Measurements from ENCODE around the gene RET.

Gene RET

DNA sequence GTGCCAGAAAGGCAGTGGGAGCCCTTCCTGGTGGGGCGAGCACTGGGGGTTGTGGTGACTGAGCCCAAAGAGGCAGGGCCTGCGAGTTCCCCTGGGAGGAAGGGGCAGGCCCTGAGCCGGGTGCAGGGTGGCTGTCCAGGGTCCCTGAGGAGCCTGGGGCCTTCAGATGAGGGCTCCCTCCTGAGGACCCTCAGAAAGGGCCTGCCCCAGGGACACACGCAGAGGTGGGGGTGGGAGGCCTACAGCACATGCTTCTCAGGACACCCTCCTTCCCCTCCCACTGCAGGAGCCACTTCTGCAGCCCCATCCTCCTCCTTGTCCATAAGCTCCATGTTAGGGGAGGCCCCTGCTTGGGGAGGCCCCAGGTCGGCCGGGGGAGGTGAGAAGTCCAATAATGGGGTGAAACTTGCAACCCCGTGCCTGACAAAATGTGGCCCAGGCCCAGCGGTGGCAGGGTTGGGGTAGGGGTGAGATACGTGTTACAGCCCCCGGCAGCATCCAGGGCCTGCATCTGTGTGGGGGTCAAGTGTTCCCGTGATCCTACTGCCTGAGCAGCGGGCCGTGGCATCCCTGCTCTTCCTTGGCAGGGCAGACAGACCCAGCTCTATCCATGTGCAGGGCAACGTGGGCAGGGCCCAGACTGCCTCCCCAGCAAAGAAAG, 31.8 kb upstream of the RET start:
- no peak for DNase-seq

- no peak for DNase-seq
Measured at GRCh38 chr10:43045631-43046287, 31.1 kb upstream of the RET start.

DNA sequence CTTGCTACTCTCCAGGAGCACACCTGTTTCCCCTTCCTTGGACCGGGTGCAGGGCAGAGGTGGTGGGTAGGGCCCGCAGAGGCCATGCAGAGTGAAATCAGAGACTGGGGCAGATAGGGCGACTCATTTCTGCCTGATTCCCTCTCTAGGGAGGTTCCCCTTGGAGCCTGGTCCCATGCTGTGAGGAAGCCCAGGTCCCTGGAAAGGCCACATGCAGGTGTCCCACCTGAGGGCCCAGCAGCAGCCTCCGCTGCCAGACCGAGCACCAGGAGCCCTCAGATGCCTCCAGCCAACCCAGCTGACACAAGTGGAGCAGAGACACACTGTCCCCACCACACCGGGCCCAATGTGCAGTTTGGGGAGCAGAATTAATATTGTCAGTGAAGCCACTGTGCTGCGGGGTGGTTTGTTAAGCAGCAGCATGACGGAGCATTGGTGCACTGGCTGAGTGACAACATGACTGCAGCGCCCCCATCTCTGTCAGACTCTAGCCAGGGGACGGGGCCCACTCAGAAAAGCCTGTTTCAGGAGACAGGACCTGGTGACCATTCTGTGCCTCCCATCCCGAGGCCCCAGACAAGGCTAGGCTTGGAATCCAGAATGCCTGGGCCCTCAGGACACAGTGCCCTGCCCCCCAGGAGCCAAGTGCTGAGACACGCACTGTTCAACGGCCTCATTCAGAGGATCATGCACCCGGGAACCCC, 30.4 kb upstream of the RET start:
- no peak for DNase-seq

DNA sequence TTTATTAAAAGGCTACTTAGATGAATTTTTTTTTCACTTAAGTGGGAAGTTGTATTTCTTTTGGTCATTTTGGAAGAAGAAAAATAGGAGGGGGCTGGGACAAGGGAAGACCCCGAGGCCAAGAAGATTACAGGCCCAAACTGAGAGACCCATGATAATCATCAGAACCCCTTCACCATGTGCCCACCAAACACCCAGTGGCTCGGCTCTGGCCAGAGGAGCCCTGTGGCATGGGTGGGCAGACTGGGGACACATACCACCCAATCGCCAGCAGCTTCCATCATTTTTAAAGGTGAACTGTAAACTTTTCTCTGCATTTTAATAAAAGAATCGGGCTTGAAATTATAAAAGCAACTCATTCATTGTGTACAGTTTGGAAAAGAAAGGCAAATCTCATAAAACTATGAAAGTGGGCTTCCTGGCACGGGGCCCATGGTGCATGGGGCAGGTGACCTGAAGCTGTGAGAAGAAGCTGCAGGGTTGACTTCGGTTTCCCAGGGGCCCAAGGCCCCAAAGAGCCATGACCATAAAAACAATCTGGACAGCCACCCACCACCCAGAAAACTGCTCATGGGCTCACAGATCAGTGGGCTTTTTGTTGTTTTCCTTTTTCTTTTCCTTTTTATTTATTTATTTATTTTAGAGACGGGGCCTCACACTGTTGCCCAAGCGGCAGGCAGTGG, 29.4 kb upstream of the RET start:
- no peak for DNase-seq

DNA sequence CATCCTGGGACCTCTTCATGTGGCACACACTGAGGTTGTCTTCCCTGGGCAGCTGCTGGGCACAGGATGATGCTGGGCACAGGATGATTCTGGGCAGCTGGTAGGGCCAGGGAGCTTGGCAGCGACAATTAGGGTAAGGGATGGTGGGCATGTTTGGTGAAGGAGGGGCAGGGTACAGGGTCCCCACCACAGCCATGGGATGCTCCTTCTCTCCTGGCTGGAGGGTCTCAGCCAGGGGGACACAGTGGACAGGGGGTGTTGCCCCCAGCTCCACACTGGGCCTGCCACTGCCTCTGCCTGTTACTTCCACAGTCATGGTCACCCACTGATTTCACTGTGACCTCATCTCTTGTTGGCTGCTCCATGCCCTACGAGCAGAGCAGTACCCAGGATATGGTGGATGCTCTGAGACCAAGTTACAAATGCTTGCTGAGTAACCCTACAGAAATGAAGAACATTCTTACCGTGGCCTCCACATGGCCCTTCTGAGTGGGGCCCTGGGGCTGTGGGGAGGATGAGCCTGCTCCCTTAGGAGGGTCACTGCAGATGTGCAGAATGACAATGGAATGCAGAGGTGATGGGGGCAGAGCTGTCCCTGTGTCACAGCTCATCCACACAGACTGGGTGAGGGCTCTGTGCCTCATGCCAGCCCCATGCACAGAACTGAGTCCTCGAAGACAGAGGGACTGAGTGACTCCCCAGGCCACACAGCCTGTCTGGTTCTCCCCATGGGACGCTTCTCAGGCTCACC, 28.4 kb upstream of the RET start:
- DNase-seq = no peak

DNA sequence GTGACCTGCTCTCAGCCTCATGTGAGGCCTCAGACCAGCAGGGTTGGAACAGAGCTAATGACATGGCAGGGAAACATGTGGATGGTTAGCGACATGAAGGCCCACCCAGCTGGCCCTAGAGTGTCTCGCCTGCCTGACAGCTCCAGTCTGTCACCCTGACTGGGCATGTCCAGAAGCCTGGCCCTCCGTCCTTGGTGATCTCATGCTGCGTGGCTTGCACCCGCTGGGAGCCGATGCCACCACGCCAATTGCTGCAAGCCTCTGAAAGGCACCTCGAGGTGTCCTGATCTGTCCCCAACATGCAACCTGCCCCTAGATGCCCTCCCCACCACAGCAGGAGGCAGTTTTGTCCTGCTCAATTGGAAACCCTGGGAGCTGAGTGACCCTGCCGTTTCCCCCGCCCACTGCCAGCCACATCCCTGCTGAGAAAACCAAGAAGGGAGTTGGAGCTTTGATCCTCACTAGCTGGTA, 27.8 kb upstream of the RET start:
- DNase-seq = no peak

DNA sequence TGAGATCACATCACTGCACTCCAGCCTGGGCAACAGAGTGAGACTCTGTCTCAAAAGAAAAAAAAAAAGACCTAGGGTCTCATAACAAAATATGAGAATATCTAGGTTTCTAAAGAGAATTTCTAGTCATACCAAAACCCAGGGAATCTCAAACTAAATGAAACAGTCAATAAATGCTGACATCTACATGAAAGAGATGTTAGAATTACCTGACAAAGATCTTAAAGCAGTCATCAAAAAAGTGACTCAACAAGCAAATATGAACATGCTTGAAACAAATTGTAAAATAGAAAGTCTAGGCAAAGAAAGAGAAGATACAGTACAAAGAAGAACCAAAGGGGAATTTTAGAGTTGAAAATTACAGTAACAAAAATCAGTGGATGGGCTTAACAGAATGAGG, 26.9 kb upstream of the RET start:
- no peak for DNase-seq

DNA sequence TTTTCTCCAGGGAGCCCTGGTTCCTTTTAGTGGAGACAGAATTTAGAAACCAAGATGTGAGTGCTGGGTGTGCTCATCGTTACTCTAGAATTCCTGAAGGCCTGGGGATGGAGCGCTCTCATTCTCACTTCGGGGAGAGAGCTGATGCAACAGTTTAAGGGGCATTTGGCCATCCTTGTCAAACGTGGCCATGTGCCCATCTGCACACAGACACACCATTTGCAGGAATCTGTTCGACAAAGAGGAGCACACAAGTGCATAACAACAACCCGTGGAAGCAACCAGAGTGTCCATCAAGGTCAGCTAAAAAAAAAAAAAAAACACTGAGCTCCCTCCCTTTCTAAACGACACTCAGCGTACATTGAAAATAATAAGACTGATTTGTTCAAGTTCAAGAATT, 23.0 kb upstream of the RET start:
- DNase-seq = no peak

DNA sequence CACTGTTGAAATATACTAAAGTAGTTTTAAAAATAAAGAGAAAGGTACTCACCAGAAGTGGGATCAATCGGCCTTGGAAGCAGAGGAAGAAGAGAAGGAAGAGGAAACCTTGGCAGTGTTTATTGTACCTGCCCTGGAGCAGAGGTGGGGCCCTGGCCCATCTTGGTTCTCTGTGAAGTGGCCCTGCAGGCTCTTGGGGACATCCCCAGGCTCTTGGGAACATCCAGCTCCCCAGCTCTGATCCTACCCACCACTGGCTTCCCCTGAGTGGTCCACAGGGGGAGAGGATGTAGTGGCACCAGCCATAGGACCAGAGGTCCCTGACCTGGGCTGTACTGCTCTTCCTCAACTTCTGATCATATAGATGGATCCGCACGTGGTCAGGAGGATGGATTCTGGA, 22.3 kb upstream of the RET start:
- no peak for DNase-seq

GRCh38 chr10:43055217-43055616, 21.7 kb upstream of the RET start:
- no peak for DNase-seq

DNA sequence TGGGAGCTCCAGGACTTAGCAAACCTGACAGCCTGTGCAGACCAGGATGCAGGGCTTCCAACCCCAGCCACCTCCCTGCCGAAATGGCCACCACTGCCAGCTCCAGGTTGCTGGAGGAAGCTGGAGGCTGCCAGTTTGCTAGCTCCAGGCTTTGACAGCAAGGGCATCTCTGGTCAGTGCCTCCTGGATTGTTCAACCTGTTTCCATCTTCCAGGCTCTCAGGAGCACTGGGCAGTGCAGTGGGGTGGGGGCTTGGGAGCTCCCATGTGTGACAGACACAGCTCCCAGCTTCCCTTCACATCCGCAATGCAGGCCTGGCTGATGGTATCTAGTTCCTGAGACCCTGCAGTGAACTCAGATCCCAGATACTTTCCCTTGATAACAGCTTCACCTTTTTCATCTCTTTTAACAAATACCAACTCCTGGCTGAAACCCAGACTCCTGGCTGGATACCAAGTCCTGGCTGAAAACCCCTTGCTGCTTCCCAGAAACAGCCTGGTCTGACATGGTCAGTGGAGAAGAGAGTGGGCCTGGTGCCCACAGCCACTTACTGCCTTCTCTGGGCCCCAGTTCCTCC, 20.8 kb upstream of the RET start:
- DNase-seq = no peak

DNA sequence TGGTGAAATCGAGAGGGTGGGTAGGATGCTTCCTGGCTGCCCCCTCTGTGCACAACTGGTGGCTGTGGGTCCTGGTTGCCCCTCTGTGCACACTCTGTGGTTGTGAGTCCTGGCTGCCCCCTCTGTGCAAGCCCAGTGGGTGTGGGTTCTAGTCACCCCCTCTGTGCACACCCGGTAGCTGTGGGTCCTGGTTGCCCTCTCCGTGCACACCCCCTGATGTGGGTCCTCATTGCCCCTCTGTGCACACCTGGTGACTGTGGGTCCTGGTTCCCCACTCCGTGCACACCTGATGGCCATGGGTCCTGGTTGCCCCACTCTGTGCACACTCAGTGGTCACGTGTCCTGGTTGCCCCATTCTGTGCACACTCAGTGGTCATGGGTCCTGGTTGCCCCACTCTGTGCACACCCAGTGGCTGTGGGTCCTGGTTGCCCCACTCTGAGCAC, 20.3 kb upstream of the RET start:
- DNase-seq = no peak

DNA sequence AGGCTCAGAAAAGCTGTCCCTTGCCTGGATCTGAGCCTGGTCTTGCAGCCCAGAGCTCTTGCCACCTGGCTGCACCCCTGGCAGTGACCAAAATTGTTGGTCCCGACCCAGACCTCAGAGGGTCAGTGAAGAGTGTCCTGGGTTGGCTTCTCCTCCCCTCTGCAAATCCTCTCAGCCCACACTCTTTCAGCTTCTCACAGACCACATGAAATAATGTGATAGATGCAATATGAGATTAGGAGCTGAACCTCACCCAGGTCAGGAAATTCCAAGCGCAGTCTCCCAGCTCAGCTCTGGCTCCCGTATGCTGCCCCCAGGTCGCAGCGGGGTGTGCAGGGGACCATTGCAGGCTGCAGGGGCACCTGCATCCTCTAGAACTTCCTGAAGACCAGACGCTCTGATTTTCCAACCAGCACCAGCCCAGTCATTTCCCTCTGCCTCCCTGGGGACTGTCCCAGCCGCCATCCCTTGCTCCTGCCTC, 19.6 kb upstream of the RET start:
- no peak for DNase-seq

DNA sequence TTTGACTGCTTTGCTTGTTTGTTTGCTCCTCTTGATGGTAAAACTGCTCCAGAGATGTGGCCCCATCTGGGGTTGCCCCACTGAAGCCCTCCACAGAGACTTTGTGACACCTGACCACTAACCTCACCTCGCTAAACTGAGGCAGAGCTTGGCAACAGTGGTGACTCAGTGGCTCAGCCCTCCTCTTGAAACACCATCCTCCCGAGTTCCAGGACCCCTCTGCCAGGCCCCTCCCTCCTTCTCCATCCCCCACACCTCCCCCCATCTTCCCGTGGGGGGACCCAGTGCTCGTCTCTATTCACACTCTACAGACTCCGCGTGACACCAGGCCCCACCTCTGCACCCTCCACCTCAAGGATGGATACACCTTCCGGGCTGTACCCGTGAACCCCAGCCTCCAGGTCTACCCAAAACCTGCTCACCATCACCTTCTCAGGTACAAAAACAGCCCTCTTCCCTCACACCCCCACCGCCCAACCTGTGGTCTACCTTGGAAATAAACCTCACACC, 19.0 kb upstream of the RET start:
- no peak for DNase-seq

GRCh38 chr10:43058716-43059335, 18.0 kb upstream of the RET start:
- DNase-seq = no peak

- no peak for DNase-seq
Measured at GRCh38 chr10:43059336-43059720, 17.5 kb upstream of the RET start.

DNA sequence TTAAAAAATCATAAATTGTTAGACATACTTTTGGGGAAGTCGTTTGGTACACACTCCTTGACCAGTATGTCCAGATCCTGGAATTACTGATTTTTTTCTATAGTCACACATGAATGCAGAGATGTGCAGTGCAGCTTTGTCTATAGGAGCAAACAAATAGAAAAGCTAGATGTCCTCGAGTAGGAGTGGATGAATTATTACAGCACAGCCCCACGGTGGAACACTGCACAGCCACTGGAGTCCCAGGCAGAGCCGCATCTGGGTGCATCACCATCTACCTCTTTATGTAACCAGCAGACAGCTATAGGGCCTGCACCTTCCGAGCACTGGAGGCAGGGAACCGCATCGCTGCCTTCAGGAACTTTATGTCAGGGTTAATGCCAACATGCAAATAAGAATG, 17.0 kb upstream of the RET start:
- no peak for DNase-seq

DNA sequence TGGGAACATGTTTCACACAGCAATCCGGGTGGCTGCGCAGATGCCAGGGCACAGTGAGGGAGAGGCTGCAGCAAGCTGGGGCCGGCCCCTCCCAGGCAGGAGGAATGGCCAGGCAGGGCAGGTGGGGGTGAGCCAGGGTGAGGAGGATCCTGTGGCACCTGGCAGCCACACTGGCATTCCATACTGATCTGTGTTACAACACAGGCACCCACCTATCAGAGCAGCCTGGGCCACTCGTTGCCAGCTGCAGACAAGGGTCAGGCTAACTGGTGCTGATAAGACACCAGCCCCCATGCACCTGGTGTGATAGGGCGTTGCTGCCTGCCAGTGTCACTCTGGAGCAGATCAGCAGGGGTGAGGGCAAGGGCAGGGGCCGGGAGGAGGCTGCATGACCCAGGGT, 16.6 kb upstream of the RET start:
- no peak for DNase-seq

DNA sequence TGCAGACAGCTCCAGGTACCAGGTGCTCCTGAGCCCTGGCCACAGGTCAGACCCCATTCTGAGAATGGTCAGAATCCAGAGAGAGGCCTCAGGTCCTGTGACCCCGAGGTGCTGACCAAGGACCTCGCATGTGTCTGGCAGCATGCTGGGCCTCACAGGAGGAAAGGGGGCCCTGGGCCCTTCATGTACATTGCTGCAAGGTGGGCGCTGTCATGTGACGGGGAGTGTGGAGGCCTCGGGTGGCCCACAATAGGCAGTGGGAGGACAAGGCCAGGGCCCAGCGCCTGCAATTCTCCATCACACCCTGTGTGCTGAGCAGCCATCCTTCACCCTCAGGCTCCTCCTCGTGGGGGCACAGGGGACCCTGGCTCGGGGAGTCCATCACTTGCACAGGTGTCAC, 15.5 kb upstream of the RET start:
- DNase-seq = no peak

DNA sequence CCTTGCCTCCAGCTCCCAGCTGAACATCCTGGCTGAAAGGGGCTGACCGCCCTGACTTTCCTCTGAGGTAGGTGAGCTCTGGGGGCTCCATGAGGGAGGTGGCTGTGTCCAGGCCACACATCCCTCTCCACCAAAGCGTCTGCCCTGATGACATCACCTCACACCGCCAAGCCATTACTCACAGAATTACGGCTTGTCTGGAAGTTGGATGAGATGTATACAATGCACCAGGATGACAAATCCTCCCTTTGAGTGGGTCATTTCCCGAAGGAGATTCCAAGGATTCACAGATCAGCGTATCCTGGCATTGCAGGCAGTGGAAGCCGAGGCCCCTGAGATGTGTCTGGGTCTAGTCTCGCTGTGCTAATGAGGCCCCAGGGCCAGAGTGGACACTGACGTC, 15.1 kb upstream of the RET start:
- no peak for DNase-seq

GRCh38 chr10:43062402-43063160, 14.3 kb upstream of the RET start:
- no peak for DNase-seq
